Endometrium (tissue), 2 donors: Measurements from ENCODE around the gene PXDN.

ENCODE experiments used
- FAIRE-seq: peaks from 2 replicates; lab custom pipeline; 2012; peaks lifted over from hg19 to GRCh38; lab: Jason Lieb, UNC
- donor health status: control.
- donor health status: control.

Gene PXDN

GRCh38 chr2:1647417-1648240 is 96.7 kb downstream of the PXDN start:
- no peak for FAIRE-seq

- FAIRE-seq: no peak
Measured at GRCh38 chr2:1645761-1646476, 98.4 kb downstream of the PXDN start.

GRCh38 chr2:1644427-1644826 is 99.9 kb downstream of the PXDN start:
- FAIRE-seq: no peak

- FAIRE-seq: no peak
Measured at GRCh38 chr2:1642993-1643619, 101.2 kb downstream of the PXDN start.

GRCh38 chr2:1642066-1642861 is 102.1 kb downstream of the PXDN start:
- no peak for FAIRE-seq

GRCh38 chr2:1641523-1641922 is 102.8 kb downstream of the PXDN start:
- FAIRE-seq: no peak

GRCh38 chr2:1640301-1641135 is 103.8 kb downstream of the PXDN start:
- FAIRE-seq: no peak

- FAIRE-seq: no peak
Measured at GRCh38 chr2:1639086-1639858, 105.0 kb downstream of the PXDN start.

- FAIRE-seq: no peak
Measured at GRCh38 chr2:1638281-1638860, 105.9 kb downstream of the PXDN start.

- no peak for FAIRE-seq
Measured at GRCh38 chr2:1636791-1637415, 107.4 kb downstream of the PXDN start.

GRCh38 chr2:1635823-1636222 is 108.5 kb downstream of the PXDN start:
- FAIRE-seq: no peak

- no peak for FAIRE-seq
Measured at GRCh38 chr2:1634681-1635341, 109.5 kb downstream of the PXDN start.

- FAIRE-seq: no peak
Measured at GRCh38 chr2:1633936-1634587, 110.3 kb downstream of the PXDN start.

- no peak for FAIRE-seq
Measured at GRCh38 chr2:1633092-1633671, 111.1 kb downstream of the PXDN start.

- FAIRE-seq: no peak
Measured at GRCh38 chr2:1632510-1632909, 111.8 kb downstream of the PXDN start.

- FAIRE-seq: no peak
Measured at GRCh38 chr2:1632002-1632348, 112.3 kb downstream of the PXDN start.

GRCh38 chr2:1631292-1632001 is 112.9 kb downstream of the PXDN start:
- no peak for FAIRE-seq

- no peak for FAIRE-seq
Measured at GRCh38 chr2:1628893-1629292, 115.4 kb downstream of the PXDN start.
